Keratinocyte (primary cell): ENCODE data around the gene TSHZ1. TPM values are rescaled to one million over a fixed set of nuclear protein-coding genes. Genes with fewer than 3 reads are reported as not detected.

Source experiments
- DNase-seq: peaks from one replicate; pipeline ENCODE4 v3.0.0-alpha.2; 2011; ENCODE audit warnings: low read depth, missing footprints, low spot score
- FAIRE-seq: peaks from 2 replicates; lab custom pipeline; 2011; peaks lifted over from hg19 to GRCh38; lab: Jason Lieb, UNC
- H2AFZ ChIP-seq: 2 replicates; pipeline ENCODE4 v1.6.0; 2012; ENCODE audit warnings: low read length, control low read depth, inconsistent platforms; ENCODE audit not compliant: control insufficient read depth
- H3K27ac ChIP-seq: 2 replicates; pipeline ENCODE4 v1.5.1; 2011; ENCODE audit warnings: low read length; ENCODE audit not compliant: control insufficient read depth, insufficient read depth
- H3K27me3 ChIP-seq: 3 replicates; pipeline ENCODE4 v1.6.0; 2011; ENCODE audit warnings: low read length; ENCODE audit not compliant: control insufficient read depth, insufficient read depth; ENCODE audit errors: extremely low read depth
- H3K36me3 ChIP-seq, 2 experiments: 2 replicates in 1 of 2; 3 replicates in 1 of 2; pipeline ENCODE4 v1.5.1; 2011; ENCODE audit warnings: low read length in 2 of 2, mild to moderate bottlenecking in 1 of 2; ENCODE audit not compliant: control insufficient read depth in 2 of 2, insufficient read depth in 2 of 2; ENCODE audit errors: extremely low read depth in 1 of 2
- H3K4me1 ChIP-seq: 3 replicates; pipeline ENCODE4 v1.5.1; 2011; ENCODE audit warnings: low read length; ENCODE audit not compliant: control insufficient read depth, insufficient read depth; ENCODE audit errors: extremely low read depth
- H3K4me2 ChIP-seq: 3 replicates; pipeline ENCODE4 v1.6.0; 2011; ENCODE audit warnings: low read depth, low read length; ENCODE audit not compliant: control insufficient read depth, insufficient read depth; ENCODE audit errors: extremely low read depth
- H3K4me3 ChIP-seq, 3 experiments: fragments of 200-600 bp in 1 of 3; sonication (generic) in 1 of 3; 2 replicates in 2 of 3; 3 replicates in 1 of 3; pipeline ENCODE4 v1.5.1; 2011 to 2016; ENCODE audit warnings: low read length in 3 of 3, mild to moderate bottlenecking in 3 of 3, control low read depth in 2 of 3, inconsistent platforms in 1 of 3, low read depth in 1 of 3, mixed read lengths in 1 of 3, mixed run types in 1 of 3, moderate library complexity in 1 of 3; ENCODE audit not compliant: control insufficient read depth in 2 of 3, insufficient read depth in 2 of 3; ENCODE audit errors: extremely low read depth in 1 of 3
- H3K79me2 ChIP-seq: 2 replicates; pipeline ENCODE4 v1.6.0; 2012; ENCODE audit warnings: low read length; ENCODE audit not compliant: control insufficient read depth, insufficient read depth
- H3K9ac ChIP-seq: 3 replicates; pipeline ENCODE4 v1.6.0; 2011; ENCODE audit warnings: low read length; ENCODE audit not compliant: control insufficient read depth, insufficient read depth; ENCODE audit errors: extremely low read depth
- H3K9me1 ChIP-seq: 3 replicates; pipeline ENCODE4 v1.6.0; 2011; ENCODE audit warnings: low read length; ENCODE audit not compliant: control insufficient read depth, insufficient read depth; ENCODE audit errors: extremely low read depth
- H3K9me3 ChIP-seq: 2 replicates; pipeline ENCODE4 v1.5.1; 2012; ENCODE audit warnings: low read depth, low read length; ENCODE audit not compliant: control insufficient read depth
- H4K20me1 ChIP-seq: 3 replicates; pipeline ENCODE4 v1.6.0; 2011; ENCODE audit warnings: low read length; ENCODE audit not compliant: control insufficient read depth, insufficient read depth; ENCODE audit errors: extremely low read depth
- EZH2 ChIP-seq: IDR thresholded peaks from one replicate; pipeline ENCODE4 v1.6.1; 2012; ENCODE audit warnings: inconsistent platforms, mild to moderate bottlenecking, low read length, moderate library complexity
- dilution Hi-C: fragments of 300-500 bp; cut with MboI; formaldehyde crosslinking; loops from one replicate; pipeline ENCODE4 v1.7.0; 2020; ENCODE audit warnings: low sequenced_read_pairs; ENCODE audit not compliant: extremely low pct_ligation_motif_present
- polyA plus RNA-seq, 5 experiments: library from polyadenylated mRNA; depleted of rRNA in 3 of 5; stranded (reverse) in 3 of 5; stranded (forward) in 1 of 5; unstranded in 1 of 5; fragments of >200 nt; gene quantifications; 1 replicate in 1 of 5; 2 replicates in 3 of 5; 3 replicates in 1 of 5; pipeline versions ENCODE4 v1.2.1 to v1.2.3, GENCODE V29; 2011 to 2012; ENCODE audit warnings: missing spikeins in 2 of 5, low read depth in 1 of 5, low replicate concordance in 1 of 5
- TF ChIP-seq, protein P1 (sequence below), 3 experiments: IDR thresholded peaks in 1 of 3; conservative IDR thresholded peaks in 1 of 3; optimal IDR thresholded peaks in 1 of 3; 2 replicates in 2 of 3; 3 replicates in 1 of 3; pipeline versions ENCODE3 to v1.5.1; 2011; ENCODE audit warnings: low read length in 3 of 3, mild to moderate bottlenecking in 3 of 3, moderate library complexity in 2 of 3, control low read depth in 1 of 3, inconsistent platforms in 1 of 3; ENCODE audit not compliant: insufficient read depth in 2 of 3; ENCODE audit errors: extremely low read depth in 1 of 3

Gene TSHZ1
- polyA plus RNA-seq, 1 donor (not counting 4 experiments of a cell fraction or from before 2014, with no cell fraction given), result 2.2 TPM

DNA sequence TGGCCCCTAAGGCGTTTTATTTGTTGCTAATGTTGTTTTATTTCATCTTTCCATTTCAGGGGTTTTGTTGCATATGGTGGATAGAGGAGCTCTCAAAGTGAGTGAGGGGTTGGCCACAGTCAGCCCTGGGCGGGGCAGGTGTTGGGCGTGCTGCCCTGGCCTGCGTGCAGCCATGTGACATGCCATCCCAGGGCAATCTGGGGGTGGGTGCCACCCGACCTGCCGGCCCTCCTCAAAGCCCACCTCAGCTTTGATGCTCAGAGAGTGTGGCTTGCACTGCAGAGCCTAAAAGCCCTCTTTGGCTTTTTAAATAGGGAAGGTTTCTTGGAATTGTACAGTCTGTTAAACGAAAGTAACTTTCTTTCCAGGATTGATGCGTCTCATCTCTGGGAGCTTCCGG is 18.4 kb downstream of the TSHZ1 start:
- Histone ChIP-seq H3K4me2 (no peak overlapping the region), H3K9me1 (no peaks in the 10 kb centered on the region), H3K4me3 (no peak overlapping the region), H3K27me3 (no peaks in the 10 kb centered on the region), H4K20me1 (no peaks in the 10 kb centered on the region), H3K79me2 (peaks cover 2% of the 10 kb centered on the region), H3K9ac (no peak overlapping the region), H3K27ac (no peak overlapping the region), H3K36me3 (no peaks in the 10 kb centered on the region), H3K4me1 (peaks cover 2% of the 10 kb centered on the region), H2AFZ (no peak overlapping the region), H3K9me3 (no peaks in the 10 kb centered on the region)
- TF ChIP-seq, protein P1, sequence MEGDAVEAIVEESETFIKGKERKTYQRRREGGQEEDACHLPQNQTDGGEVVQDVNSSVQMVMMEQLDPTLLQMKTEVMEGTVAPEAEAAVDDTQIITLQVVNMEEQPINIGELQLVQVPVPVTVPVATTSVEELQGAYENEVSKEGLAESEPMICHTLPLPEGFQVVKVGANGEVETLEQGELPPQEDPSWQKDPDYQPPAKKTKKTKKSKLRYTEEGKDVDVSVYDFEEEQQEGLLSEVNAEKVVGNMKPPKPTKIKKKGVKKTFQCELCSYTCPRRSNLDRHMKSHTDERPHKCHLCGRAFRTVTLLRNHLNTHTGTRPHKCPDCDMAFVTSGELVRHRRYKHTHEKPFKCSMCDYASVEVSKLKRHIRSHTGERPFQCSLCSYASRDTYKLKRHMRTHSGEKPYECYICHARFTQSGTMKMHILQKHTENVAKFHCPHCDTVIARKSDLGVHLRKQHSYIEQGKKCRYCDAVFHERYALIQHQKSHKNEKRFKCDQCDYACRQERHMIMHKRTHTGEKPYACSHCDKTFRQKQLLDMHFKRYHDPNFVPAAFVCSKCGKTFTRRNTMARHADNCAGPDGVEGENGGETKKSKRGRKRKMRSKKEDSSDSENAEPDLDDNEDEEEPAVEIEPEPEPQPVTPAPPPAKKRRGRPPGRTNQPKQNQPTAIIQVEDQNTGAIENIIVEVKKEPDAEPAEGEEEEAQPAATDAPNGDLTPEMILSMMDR (optimal IDR thresholded peaks at IDR 0.05 in 1 of 3, IDR thresholded peaks at IDR 0.05 in 1 of 3, conservative IDR thresholded peaks at IDR 0.05 in 1 of 3; ENCODE audit: extremely low read depth in 1 of 3, insufficient read depth in 2 of 3, low read length in 3 of 3), result no peak
- no peak for TF ChIP-seq EZH2
- dilution Hi-C loops, result no loop called here
- no peak for FAIRE-seq
- no peak for DNase-seq

DNA sequence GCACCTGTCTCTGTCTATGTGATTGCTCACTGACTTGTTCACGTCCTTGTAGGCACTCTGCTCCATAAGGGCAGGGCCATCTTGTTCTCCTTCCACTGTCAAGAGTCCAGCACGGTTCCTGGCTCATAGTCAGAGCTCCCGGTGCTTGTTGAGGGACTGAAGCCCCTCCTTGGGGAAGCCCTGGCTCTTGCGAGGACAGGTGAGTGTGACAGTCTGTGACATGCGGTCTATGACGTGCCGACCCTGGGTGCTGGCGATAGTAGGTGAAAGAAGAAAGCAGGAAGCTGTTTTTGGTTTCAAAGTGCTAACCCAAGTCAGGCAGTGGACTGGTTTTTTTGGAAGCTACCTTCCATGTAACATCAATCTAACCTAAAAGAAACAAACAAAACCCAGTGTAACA is 18.8 kb downstream of the TSHZ1 start:
- no peak overlapping the region for H3K4me3 ChIP-seq
- no peak overlapping the region for H3K9ac ChIP-seq
- H3K9me3 ChIP-seq, result no peaks in the 10 kb centered on the region
- DNase-seq, result no peak
- no peaks in the 10 kb centered on the region for H3K9me1 ChIP-seq
- no peaks in the 10 kb centered on the region for H4K20me1 ChIP-seq
- no peak overlapping the region for H2AFZ ChIP-seq
- H3K27me3 ChIP-seq, result no peaks in the 10 kb centered on the region
- H3K27ac ChIP-seq, result no peak overlapping the region
- TF ChIP-seq, protein P1 (optimal IDR thresholded peaks at IDR 0.05 in 1 of 3, IDR thresholded peaks at IDR 0.05 in 1 of 3, conservative IDR thresholded peaks at IDR 0.05 in 1 of 3; ENCODE audit: extremely low read depth in 1 of 3, insufficient read depth in 2 of 3, low read length in 3 of 3), result no peak
- TF ChIP-seq EZH2, result no peak
- peaks cover 2% of the 10 kb centered on the region for H3K79me2 ChIP-seq
- FAIRE-seq, result no peak
- H3K4me2 ChIP-seq, result no peak overlapping the region
- H3K4me1 ChIP-seq, result peaks cover 2% of the 10 kb centered on the region
- no peaks in the 10 kb centered on the region for H3K36me3 ChIP-seq
- dilution Hi-C loops, result no loop called here
